HG03103 (cell line): ENCODE data around the gene COL27A1.

Experiments
- ATAC-seq: cut with Tn5 transposase; IDR thresholded peaks from one replicate; pipeline ENCODE4 v1.9.1; 2021; ENCODE audit warnings: low read depth; ENCODE audit not compliant: unreplicated experiment

Gene COL27A1

GRCh38 chr9:114261987-114262386 is 106.7 kb downstream of the COL27A1 start:
- no peak for ATAC-seq

GRCh38 chr9:114263853-114264510 is 108.6 kb downstream of the COL27A1 start:
- no peak for ATAC-seq

- no peak for ATAC-seq
Measured at GRCh38 chr9:114264806-114265550, 109.6 kb downstream of the COL27A1 start.

GRCh38 chr9:114266969-114267368 is 111.6 kb downstream of the COL27A1 start:
- ATAC-seq: no peak

DNA sequence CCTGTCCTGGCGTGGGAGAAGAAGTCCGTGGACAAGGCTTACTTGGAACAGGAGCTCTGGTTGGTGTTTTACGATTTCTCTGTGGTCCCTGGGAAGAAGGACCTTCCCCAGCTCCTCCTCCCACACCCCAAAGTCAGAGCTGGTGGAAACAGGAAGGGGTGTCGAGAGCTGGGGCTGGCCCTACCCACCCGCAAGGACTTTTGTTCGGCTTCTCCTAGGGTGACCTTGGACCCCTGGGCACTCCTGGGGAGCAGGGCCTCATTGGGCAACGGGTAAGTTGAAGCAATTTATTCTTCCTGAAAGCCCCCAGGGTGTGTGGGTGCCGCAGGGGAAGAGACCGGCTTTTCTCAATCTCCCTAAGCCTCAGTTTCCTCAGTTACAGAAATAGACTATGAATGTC is 113.7 kb downstream of the COL27A1 start:
- ATAC-seq: no peak

GRCh38 chr9:114270120-114270975 is 115.0 kb downstream of the COL27A1 start:
- no peak for ATAC-seq

GRCh38 chr9:114271556-114272510 is 116.5 kb downstream of the COL27A1 start:
- ATAC-seq: no peak

DNA sequence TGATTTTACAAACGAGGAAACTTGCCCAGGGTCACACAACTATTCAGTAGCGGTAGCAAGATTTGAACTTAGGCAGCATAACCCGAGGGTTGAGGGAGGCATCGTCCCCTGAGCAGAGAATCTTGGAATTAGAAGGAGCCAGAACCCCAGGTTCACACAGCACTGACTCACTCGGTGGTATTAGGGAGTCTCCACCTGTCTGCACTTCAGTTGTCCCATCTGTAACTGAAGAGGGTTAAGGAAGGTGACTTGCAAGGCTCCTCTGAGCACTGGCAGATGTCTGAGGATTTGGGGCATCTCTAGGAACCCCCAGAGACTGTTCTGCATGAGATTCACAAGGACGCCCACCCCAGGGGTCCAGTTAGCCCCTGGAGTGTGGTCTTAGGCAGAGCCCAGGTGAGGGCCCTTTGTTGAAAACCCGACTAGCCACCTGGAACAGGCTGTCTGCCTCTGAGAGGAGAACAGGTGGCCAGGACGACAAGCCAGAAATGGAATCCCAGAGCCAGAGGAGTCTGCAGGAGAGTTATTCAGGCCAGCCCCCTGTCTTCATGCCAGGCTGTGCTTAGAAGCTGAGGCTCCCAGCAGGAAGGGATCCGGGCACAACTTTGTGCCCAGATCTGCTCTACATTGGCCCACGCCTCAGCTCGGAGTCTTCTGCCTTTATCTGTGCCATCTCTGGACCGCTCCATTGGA is 117.5 kb downstream of the COL27A1 start:
- ATAC-seq: no peak

DNA sequence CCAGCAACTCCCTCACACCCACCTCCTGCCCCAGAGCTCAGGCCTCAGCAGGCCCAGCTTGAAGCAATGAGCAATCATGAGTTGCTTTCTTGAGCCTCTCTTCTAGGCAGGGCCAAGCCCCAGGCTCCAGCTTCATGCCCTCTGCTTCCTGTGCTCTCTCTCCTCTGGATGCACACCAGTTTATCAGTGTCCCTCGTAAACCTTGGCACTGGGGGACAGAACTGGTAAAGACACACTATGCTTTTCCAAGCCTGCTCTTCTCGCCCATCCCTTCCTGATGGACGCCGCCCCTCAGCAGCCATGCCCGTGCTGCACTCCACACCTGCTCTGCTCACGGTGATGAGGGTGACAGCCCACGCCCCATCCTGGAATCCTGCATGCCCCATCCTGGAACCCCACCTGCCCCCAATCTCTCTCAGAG is 118.1 kb downstream of the COL27A1 start:
- no peak for ATAC-seq

- ATAC-seq: no peak
Measured at GRCh38 chr9:114274217-114274616, 118.9 kb downstream of the COL27A1 start.

- no peak for ATAC-seq
Measured at GRCh38 chr9:114275246-114276004, 120.1 kb downstream of the COL27A1 start.

DNA sequence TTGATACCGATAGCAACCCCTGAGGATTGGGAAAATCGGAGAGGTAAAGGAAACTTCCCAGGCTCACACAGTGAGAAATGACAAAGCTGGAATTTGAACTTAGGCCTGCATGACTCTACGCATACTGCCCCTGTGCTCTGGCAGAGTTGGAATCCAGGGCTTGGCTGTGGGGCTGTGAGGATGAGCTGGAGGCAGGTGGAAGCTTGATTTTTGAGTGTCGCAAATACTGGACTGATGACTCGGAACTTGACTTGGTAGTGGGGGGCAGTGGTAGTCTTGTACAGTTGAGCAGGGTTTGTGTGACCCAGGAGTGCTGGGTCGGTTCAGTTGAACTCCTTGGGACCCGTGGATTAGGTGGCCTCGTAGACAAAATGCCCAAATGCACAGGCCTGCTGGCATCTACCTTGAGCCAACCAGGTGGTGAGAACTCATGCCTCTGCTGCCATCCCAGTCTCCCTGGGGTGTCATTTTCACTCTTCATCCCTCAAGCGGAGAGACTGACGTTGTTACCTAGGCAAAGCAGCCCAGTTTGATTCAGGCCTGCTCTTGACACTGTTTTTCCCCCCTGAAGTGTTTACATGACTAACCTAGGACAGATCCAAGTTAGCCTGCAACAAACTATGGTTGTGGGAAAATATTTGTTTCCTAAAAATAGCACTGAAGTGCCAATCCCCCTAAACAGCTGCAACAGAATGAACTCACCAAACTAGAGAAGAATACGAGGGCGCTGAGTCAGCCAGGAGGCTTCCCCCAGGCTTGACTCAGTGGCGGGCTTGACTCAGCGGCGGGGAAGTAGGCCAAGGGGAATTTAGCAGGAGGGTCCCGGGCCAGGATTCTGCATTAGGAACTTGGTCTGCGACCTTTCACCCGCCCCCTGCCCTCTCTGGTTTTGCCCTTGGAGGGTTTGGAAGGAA is 121.8 kb downstream of the COL27A1 start:
- ATAC-seq: no peak

DNA sequence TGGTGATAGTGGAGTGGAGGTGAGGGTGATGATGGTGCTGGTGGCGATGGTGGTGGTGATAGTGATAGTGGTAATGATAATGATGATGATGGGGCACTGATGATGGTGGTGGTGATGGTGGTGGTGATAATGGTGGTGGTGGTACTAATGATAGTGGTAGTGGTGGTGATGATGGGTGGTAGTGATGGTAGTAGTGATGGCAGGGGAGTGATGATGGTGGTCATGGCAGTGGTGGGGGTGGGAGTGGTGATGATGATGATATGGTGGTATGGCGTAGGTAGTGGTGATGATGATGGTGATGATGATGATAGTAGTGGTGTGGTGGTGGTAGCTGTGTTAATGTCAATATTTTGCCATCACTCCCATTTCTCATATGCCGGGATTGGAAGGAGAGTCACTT is 123.0 kb downstream of the COL27A1 start:
- ATAC-seq: no peak

DNA sequence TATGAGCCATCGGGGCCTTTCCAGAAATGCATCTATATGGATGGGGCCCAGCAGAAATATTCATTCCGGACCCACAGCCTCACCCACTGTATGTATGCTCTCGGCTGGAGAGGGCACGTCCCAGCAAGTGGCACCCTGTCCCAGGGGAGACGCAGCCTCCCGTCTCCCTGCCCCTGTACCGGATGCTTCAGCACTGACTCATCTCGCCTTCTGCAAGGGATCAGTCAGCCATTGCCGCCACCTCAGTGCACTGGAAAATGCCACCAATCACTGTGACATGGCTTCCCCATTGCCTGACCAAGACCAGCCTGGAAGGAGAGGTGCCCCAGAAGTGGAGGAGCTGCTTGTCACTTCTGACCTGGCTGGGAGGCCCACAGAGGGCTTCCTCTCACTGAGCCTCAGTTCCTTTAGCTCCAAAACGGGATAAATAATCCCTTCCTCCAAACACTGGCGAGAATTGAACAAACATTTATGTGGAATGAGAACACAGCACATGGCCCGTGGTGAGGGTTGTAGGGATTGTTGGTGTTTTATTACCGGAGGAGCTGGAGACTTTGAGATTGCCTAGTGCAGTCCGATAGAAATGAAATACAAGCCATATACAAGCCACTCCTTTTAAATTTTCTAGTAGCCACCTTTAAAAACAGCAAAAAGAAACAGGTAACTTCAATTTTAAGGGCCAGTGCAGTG is 123.7 kb downstream of the COL27A1 start:
- ATAC-seq: no peak

- ATAC-seq: no peak
Measured at GRCh38 chr9:114279693-114280092, 124.4 kb downstream of the COL27A1 start.

DNA sequence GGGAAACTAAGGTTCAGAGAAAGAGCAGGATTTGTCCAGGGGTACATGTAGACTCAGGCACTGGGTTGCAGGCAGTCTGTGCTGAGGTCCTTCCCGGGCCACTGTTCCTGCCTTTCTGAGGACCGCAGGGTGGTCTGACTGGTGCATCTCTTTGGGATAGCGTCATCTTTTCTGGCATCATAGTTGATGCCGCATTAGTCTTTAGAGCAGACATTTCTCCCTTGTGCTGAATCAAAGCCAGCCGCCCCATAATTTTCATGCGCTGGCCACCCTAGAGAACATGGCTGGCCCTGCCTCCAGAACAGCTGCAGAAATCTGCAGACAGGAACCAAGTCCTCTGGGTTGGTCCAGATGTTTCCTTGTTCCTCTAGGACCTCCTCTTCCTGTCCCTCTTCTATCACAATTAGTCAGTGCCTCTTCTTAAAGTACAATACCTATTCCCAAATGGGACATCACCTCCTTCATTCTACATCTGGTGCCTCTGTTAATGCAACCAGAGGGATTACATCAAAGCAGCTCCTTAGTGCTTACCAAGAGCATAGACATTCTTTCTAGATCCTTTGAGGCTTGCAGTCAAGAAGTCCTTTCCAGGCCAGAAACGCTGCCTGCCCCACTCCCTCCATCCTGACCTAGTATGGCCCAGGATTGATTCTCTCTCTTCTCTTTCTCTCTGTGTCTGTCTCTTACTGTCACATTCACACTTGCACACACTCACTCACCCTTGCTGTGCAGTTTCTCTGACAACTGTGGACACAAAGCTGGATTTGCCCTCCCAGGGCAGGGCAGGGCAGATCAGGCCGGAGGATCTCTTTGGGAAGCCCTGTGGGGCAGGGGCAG is 125.5 kb downstream of the COL27A1 start:
- no peak for ATAC-seq
